ENCODE results near the gene CRB3. TPM values are rescaled to one million over a fixed set of nuclear protein-coding genes. Genes with fewer than 3 reads are reported as not detected.

CRB3 gene
- total RNA-seq, 1 experiment from 2014 or later = 29.9 TPM

GRCh38 chr19:6433165-6433564 lies 30.9 kb upstream of the CRB3 start (continued):
- TF ChIP-seq AR (CRISPR knock-in tag; IDR thresholded peaks at IDR 0.05) = no peak

- H3K27me3 Mint-ChIP-seq (ENCODE audit: low read depth) = peaks cover 36% of the 10 kb centered on the region
- TF ChIP-seq TP53 (CRISPR knock-in tag; IDR thresholded peaks at IDR 0.05) = no peak
- no peak for TF ChIP-seq ZBTB21 (CRISPR knock-in tag; IDR thresholded peaks at IDR 0.05; ENCODE audit: borderline replicate concordance)
- no peak for TF ChIP-seq FOXP4 (CRISPR knock-in tag; IDR thresholded peaks at IDR 0.05)
- TF ChIP-seq ZNF416 (CRISPR knock-in tag; IDR thresholded peaks at IDR 0.05) = no peak
- TF ChIP-seq FOXP1 (CRISPR knock-in tag; IDR thresholded peaks at IDR 0.05; ENCODE audit: borderline replicate concordance) = no peak
- TF ChIP-seq CREM (CRISPR knock-in tag; IDR thresholded peaks at IDR 0.05) = no peak
- no peak for TF ChIP-seq E2F1 (CRISPR knock-in tag; IDR thresholded peaks at IDR 0.05)
- TF ChIP-seq NR3C1 (CRISPR knock-in tag; conservative IDR thresholded peaks at IDR 0.05; ENCODE audit: low read depth) = no peak
- TF ChIP-seq, protein P1, sequence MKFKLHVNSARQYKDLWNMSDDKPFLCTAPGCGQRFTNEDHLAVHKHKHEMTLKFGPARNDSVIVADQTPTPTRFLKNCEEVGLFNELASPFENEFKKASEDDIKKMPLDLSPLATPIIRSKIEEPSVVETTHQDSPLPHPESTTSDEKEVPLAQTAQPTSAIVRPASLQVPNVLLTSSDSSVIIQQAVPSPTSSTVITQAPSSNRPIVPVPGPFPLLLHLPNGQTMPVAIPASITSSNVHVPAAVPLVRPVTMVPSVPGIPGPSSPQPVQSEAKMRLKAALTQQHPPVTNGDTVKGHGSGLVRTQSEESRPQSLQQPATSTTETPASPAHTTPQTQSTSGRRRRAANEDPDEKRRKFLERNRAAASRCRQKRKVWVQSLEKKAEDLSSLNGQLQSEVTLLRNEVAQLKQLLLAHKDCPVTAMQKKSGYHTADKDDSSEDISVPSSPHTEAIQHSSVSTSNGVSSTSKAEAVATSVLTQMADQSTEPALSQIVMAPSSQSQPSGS (CRISPR knock-in tag; IDR thresholded peaks at IDR 0.05; ENCODE audit: borderline replicate concordance, low read depth) = no peak
- TF ChIP-seq, protein P2, sequence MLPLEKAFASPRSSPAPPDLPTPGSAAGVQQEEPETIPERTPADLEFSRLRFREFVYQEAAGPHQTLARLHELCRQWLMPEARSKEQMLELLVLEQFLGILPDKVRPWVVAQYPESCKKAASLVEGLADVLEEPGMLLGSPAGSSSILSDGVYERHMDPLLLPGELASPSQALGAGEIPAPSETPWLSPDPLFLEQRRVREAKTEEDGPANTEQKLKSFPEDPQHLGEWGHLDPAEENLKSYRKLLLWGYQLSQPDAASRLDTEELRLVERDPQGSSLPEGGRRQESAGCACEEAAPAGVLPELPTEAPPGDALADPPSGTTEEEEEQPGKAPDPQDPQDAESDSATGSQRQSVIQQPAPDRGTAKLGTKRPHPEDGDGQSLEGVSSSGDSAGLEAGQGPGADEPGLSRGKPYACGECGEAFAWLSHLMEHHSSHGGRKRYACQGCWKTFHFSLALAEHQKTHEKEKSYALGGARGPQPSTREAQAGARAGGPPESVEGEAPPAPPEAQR (CRISPR knock-in tag; IDR thresholded peaks at IDR 0.05) = no peak
- no peak for TF ChIP-seq ZNF317 (CRISPR knock-in tag; IDR thresholded peaks at IDR 0.05; ENCODE audit: borderline replicate concordance, low read depth)
- TF ChIP-seq TEAD1 (CRISPR knock-in tag; IDR thresholded peaks at IDR 0.05) = no peak
- TF ChIP-seq ELF4 (CRISPR knock-in tag; IDR thresholded peaks at IDR 0.05; ENCODE audit: low read depth) = no peak
- TF ChIP-seq JUN (CRISPR knock-in tag; IDR thresholded peaks at IDR 0.05) = no peak
- TF ChIP-seq, protein P3, sequence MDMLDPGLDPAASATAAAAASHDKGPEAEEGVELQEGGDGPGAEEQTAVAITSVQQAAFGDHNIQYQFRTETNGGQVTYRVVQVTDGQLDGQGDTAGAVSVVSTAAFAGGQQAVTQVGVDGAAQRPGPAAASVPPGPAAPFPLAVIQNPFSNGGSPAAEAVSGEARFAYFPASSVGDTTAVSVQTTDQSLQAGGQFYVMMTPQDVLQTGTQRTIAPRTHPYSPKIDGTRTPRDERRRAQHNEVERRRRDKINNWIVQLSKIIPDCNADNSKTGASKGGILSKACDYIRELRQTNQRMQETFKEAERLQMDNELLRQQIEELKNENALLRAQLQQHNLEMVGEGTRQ (CRISPR knock-in tag; IDR thresholded peaks at IDR 0.05) = no peak
- TF ChIP-seq ZBTB43 (CRISPR knock-in tag; IDR thresholded peaks at IDR 0.05) = no peak
- TF ChIP-seq ZNF425 (CRISPR knock-in tag; conservative IDR thresholded peaks at IDR 0.05) = no peak
- TF ChIP-seq NR2C2 (CRISPR knock-in tag; IDR thresholded peaks at IDR 0.05) = no peak
- no peak for TF ChIP-seq SOX15 (CRISPR knock-in tag; IDR thresholded peaks at IDR 0.05)
- TF ChIP-seq ATF3 (CRISPR knock-in tag; conservative IDR thresholded peaks at IDR 0.05) = no peak
- POLR2A ChIA-PET = no interaction called here
Measured at GRCh38 chr19:6433663-6434062, 30.4 kb upstream of the CRB3 start, which contains the start of gene SLC25A41. Gene SLC25A41 (minus strand): TSS chr19:6433763. CDS start chr19:6433693, 70 bp downstream.

More at GRCh38 chr19:6433663-6434062, 30.4 kb upstream of the CRB3 start, which contains the start of gene SLC25A41:
- no peak within 1 kb of the TSS for H3K27ac Mint-ChIP-seq
- no peaks in the 10 kb centered on the region for H3K9me3 Mint-ChIP-seq
- no peak within 1 kb of the TSS for H3K4me3 Mint-ChIP-seq
- H3K4me1 Mint-ChIP-seq = no peaks in the 10 kb centered on the region
- H3K36me3 Mint-ChIP-seq = no peaks in the 10 kb centered on the region
- CTCF ChIA-PET = no interaction called here
- ATAC-seq (no peak), DNase-seq (ENCODE audit: low spot score) (no peak)
